Measurements from ENCODE around the gene STK10.

The STK10 gene

GRCh38 chr5:172076761-172077244 is 111.2 kb downstream of the STK10 start:
- no peak for TF ChIP-seq CTCF (IDR thresholded peaks at IDR 0.05; ENCODE audit: low read depth, low read length)
- no peak overlapping the region for H3K4me3 ChIP-seq (ENCODE audit: low read depth, low read length)

GRCh38 chr5:172075656-172076055 is 112.4 kb downstream of the STK10 start:
- no peak for TF ChIP-seq CTCF (IDR thresholded peaks at IDR 0.05; ENCODE audit: low read depth, low read length)
- H3K4me3 ChIP-seq (ENCODE audit: low read depth, low read length) = no peak overlapping the region

- TF ChIP-seq CTCF (IDR thresholded peaks at IDR 0.05; ENCODE audit: low read depth, low read length) = no peak
- no peak overlapping the region for H3K4me3 ChIP-seq (ENCODE audit: low read depth, low read length)
These were observed 113.1 kb downstream of the STK10 start for GRCh38 chr5:172074896-172075295.

GRCh38 chr5:172071309-172071875 is 116.6 kb downstream of the STK10 start:
- TF ChIP-seq CTCF (IDR thresholded peaks at IDR 0.05; ENCODE audit: low read depth, low read length) = no peak
- H3K4me3 ChIP-seq (ENCODE audit: low read depth, low read length) = no peak overlapping the region

GRCh38 chr5:172065431-172066065 is 122.5 kb downstream of the STK10 start:
- no peak for TF ChIP-seq CTCF (IDR thresholded peaks at IDR 0.05; ENCODE audit: low read depth, low read length)
- no peak overlapping the region for H3K4me3 ChIP-seq (ENCODE audit: low read depth, low read length)

GRCh38 chr5:172064766-172065165 is 123.3 kb downstream of the STK10 start:
- no peak overlapping the region for H3K4me3 ChIP-seq (ENCODE audit: low read depth, low read length)
- no peak for TF ChIP-seq CTCF (IDR thresholded peaks at IDR 0.05; ENCODE audit: low read depth, low read length)

- TF ChIP-seq CTCF (IDR thresholded peaks at IDR 0.05; ENCODE audit: low read depth, low read length) = no peak
These were observed 123.7 kb downstream of the STK10 start for GRCh38 chr5:172064358-172064757.

More at GRCh38 chr5:172064358-172064757, 123.7 kb downstream of the STK10 start:
- no peak overlapping the region for H3K4me3 ChIP-seq (ENCODE audit: low read depth, low read length)

Measured in WI38 (cell line).